NCI-H1436 (cell line): Measurements from ENCODE around the gene DPM3.
"Not testable (repeated sequence)": the region's sequence is repeated elsewhere in the genome, so short reads cannot be mapped to it uniquely, and the experiment has no call there.

Experiments
- DNase-seq: peaks from one replicate; lab custom pipeline; 2025; lab: John Stamatoyannopoulos, UW

The DPM3 gene

DNA sequence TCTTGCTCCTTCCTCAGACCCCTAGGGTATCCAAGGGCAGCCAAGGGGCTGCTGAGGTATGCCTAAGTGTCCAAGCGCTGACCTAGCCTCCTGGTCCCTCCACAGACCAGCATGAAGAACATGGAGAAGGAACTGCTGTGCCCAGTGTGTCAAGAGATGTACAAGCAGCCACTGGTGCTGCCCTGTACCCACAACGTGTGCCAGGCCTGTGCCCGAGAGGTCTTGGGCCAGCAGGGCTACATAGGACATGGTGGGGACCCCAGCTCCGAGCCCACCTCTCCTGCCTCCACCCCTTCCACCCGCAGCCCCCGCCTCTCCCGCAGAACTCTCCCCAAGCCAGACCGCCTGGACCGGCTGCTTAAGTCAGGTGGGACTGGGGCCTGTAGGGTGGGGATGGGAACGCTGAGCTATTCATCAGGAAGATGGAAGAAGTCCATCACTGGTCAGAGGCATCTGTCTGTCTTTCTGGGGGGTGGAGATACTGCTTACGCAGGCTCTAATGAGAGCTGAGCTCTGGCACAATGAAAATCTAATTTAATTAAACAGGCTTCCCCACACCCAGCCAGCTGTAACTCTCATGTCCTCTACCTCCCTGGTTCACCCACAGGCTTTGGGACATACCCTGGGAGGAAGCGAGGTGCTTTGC is 35.1 kb upstream of the DPM3 start:
- DNase-seq: no peak

DNA sequence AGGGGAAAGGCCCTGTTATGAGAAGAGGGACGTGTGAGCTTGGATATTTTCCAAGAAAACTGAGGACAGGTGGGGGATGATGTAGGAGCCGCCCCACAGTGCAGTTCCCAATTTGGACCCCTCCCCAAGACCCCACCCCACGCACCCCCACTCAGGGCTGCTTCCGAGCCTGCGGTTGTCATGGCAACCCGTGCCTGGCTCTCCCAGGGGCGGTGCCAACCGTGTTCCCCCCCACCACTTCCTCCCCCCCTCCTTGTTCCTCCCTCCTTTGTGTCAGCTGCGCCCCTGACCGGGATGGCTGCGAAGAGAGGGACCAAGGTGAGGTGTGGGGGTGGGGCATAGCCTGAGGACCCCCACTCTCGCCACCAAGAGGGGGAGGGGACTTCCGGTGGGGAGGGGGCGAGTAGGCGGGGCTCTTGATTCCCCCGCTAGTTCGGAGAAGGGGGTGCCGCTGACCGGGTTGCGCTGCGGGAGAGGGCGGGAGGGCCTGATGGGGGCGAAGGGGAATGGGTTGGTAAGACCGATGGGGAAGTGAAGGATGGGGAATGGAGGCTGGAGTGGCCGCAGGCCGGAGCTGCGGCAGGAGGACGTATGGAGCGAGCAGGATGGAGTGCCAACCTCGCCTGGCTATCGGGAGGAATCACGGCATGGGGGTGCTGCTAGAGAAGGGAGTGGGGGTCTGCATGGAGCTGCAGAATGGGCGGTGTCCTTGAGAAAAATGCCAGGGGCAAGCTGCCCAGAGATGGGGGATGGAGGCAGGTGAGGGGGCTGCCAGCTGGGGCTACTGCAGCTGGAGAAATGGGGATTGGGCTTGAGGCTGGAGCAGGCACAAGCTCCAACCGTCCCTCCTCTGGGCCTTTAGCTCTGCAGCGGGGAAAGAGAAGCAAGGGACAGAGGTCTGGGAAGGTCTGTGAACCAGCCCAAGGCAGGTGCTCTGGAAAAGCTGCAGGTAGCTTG is 34.3 kb upstream of the DPM3 start:
- DNase-seq: peak; percentile 76

DNA sequence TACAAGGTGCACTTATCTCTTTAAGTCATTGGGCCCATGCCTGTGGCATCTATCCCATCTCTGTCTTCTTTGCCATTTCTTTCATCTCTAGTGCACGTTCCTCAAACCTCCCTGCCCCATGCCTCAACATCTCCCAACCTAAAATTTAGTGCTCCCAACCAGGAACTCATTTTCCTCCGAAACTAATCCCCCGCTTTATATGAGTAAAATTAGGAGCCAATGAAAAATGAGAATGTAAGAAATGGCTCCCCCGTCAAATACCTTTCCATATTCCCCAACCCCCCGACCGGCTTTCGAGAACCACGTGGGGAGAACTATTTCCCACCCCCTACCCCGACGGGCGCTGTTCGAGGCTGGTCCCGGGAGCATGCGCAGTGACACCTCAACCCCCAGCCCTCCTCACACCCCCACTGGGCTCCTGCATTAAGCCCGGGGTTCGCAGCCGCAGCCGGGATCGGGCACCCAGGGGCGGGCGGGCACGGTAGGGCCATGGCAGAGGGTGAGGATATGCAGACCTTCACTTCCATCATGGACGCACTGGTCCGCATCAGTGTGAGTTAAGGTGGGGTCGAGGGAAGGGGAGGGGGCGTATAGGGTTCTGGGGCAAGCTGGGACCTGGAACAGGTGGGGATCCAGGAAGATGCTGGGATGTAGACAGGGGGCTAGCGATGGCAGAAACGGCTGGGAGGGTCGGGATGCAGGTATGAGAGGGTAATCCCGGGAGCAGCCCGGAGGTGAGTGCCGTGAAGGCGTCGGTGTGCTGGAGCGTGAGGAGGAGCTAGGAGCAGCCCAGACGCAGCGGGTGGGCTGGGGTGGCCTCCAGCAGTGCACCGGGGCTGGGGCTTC is 33.4 kb upstream of the DPM3 start, which contains the start of gene TRIM46:
Gene TRIM46 (plus strand): TSS at position 372 of the 846 bp plus-strand sequence. CDS start 118 bp downstream, at position 490.
- DNase-seq: peak; percentile 65

DNA sequence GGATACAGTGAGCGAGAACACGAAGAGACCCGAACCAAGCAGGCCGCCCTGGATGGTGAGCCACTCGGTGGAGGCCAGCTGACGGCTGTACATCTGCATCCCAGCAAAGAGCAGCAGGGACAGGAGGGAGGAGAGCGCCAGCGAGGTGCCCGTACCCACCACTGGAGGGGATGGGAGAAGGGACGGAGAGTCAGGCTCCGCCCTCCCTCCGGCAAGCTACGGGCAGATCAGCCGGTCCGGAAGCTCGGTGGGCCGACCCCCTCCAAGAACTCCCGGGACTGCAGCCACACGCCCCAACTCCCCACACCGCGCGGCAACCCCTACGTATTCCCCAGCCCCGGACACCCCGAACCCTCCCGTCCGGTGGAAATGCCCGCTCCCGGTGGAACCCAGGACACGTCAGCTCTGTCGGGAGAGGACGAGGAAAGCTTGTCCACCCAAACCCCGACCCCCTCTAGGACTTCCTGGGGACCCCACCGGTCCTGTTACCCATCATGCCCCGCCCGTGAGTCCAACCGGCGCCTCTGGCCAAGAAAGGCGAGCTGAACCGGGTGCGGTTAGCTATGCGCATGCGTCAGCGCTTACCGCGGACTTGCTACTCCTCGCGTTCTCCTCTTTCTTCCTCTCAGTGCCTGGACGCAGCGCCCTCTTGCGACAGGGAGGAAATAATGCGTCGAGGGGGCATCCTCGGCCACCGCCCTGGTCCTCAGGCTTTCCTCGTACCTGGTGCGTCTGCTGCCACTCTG is 32.6 kb upstream of the DPM3 start, which contains the start of gene KRTCAP2:
Gene KRTCAP2 (minus strand): TSS at position 573 of the 746 bp plus-strand sequence. CDS start 80 bp downstream, at position 493.
- peak; percentile 93 for DNase-seq

DNA sequence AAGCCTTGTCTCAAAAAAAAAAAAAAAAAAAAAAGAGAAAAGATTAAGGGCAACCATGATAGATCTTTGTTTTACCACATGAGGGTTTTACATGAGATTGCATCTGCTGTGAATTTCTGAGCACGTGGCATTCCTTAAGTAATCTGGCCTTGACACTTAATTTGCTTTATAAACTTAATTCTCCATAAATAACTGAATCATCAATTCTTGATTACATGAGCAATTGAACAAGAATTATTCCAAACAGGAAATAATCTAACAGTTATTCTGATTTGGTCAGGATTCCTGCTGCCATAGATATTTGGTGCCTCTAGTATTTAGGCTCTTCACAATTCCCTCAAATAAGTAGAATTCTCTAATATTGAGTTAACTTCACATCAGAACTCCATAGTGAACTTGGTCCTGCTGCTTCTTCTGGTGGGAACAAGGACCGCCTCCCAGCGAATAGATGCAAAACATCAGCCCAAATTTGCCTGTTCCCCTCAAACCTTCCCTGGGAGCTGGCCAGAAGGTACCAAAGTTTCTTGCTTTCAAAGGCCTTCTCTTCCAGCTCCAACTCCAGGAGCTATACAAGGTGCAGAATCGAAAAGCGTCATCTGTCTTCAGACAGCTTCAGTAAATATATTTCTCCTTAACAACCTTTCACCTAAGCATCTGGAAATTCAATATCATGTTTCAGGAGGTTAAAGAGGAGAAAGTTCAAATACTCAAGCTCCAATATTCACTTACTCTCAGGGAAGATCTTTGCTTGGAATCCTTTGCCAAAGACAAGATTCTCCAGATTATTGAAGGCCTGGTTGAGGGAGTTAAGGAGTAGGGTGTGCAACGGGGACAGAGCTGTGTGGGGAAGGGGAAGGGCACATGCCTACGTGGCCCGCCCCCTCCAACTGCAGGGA is 31.8 kb upstream of the DPM3 start:
- no peak for DNase-seq

DNA sequence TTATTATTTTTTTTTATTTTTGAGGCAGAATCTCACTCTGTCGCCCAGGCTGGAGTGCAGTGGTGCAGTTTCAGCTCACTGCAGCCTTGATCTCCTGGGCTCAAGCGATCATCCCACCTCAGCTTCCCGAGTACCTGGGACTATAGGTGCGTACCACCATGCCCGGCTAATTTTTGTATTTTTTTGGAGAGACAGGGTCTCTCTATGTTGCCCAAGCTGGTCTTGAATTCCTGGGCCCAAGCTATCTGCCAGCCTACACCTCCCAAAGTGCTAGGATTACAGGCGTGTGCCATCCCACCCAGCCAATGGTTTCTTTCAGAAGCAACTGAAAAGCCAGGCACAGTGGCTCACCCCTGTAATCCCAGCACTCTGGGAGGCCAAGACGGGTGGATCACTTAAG is 30.5 kb upstream of the DPM3 start:
- no peak for DNase-seq

DNA sequence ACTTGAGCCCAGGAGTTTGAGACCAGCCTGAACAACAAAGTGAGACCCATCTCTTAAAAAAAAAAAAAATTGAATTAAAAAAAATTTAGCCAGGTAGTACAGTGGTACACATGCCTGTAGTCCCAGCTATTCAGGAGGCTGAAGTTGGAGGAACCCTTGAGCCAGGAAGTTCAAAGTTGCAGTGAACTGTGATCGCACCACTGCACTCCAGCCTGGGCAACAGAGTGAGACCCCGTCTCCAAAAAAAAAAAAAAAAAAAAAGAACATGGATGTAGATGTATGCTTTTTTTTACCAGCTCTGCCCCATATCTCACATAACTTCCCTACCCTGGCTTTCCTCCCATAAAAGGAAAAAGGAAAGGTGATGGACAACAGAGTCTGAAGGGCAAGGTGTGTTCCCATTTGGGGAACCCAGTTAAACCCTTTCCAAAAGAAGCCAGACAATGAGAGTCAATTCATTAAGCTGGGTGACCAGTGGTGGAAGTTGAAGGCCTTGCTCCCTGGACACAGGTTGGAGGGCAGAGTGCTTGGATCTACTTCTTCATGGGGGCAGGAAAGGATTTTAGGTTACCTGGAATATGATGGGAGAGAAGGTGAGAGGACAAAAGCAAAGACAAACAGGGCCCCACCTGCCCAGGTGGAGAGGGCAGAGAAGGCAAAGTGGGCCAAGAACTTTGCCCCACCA is 29.9 kb upstream of the DPM3 start:
- DNase-seq: no peak

DNA sequence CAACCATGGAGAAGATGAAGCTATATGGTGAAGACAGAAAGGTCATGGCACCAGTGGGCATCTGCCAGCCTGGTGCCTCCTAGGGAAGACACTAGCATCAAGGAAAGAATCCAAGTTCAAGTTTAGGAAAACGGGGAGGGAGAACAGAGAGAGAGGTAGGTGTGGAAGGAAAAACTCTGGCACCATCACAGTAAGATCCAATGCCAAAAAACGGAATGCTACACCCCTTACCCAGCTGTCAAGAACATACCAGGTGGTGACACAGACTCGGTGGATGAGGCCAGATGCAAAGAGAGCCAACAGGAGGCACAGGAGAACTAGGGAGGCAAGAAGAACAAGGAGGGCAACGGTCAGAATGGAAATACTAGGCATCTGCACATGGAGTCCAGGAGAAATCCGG is 29.2 kb upstream of the DPM3 start:
- no peak for DNase-seq

DNA sequence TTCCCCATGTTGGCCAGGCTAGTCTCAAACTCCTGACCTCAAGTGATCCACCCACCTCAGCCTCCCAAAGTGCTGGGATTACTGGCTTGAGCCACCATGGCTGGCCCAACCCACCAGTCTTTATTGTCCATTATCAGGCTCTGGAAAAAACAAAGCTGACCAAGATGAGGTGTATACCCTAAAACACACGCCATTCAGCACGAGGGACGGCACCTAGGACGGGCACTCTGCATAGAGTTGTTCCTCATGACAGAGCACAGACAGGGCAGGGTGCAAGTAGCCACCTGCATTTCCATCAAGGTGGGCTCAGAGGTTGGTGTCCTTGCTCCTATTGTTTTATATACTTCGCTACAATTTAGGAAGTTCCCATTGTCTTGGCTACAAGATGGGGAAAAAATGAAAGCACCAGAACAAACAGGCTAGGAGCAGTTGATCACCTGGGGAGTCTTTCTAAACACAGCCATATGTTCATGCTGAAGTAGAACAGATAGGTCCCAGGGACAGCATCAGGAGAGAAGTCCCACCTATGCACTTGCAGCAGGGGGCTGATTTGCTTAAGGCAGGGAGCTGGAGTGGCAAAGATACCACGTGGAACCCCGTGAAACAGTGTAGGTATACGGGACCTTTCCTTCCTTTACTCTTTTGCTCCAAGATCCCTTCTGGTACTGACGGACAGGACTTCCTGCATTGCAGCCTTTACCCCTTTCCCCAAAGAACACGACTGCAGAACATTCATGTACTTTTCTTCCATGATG is 28.3 kb upstream of the DPM3 start:
- DNase-seq: no peak

DNA sequence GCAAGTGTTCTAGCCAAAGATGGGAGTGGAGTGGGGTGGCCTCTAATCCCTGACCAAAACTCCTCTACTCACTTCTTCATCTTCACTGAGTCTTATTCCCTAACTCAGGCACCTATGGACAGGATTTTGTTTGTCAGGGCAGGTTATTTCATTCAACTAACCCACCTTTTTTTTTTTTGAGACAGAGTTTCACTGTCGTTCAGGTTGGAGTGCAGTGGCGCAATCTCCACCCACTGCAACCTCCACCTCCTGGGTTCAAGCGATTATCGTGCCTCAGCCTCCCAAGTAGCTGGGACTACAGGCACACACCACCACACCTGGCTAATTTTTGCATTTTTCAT is 27.7 kb upstream of the DPM3 start:
- DNase-seq: not testable (repeated sequence)

DNA sequence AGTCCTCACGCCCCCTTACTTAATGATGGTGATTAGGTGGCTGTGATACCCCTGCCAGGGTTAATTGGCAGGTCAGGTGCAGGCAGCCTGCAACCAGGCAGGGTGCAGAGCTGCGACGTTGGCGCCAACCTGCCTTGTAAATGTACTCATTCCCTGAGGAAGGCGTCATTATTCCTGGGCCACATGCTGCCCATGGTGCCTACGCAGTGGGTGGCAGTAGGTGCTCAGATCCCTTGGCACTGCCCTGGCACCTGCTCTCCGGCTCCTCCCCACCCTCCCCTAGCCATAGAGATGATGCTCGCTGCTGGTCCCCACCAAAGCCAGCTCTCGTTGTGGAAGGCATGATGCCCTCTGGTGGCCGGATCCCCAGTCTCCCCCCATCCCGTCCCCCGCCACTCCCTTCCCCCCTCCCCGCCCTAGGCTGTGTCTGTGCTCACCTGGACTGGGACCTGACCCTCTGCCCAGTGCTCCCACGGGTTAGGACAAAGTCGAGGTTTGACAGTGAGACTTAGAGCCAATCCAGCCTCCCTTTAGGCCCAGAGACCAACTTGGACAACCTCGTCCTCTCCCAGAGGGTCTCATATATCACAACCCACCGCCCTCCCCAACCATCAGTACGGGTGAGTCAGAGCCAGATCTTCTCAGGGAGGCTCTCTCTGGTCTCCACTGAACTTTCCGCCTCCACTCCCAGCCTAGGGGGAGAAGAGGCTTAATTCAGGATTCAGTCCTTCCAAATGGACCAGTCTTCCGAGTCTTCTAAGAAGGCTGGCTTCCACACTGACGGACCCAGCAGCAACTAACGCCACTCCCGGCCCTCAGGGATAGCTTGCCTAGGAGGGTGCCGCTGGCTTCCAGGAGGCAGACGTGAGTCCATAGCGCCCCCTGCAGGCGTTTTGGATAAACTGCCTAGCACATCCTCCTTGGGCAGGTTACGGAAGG is 27.1 kb upstream of the DPM3 start:
- peak; percentile 85 for DNase-seq

DNA sequence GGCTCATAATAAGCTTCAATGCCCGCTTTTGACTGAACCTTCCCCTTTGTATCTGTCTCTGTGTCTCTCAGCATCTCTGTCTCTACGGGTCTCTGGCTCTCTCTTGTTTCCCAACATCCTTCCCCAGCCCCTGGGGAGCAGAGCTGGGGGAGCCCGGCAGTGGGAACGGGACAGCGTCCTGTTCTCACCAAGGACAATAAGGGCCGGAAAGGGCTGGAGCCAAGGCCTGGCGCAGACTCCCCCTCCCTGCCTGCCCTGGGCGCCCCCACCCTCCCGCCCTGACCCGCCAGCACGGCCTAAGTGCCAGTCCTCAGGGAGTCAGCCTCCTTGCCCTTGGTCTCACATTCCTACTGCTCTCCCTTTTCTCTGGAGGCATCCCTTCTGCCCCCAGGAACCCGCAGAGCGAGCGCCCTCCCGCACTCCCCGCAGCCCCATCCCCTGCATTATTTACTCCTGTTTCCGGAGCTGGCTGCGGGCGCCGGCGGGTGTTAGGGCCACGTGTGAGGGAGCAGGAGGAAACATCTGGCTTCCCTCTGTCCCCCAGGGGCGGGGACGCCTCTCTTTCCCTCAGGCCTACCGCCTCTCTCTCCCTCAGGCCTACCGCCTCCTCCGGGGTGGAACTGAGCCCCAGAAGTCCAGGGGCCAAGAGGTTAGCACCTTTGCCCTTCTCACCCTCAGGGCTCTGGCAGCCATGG is 26.3 kb upstream of the DPM3 start:
- DNase-seq: peak; percentile 14

DNA sequence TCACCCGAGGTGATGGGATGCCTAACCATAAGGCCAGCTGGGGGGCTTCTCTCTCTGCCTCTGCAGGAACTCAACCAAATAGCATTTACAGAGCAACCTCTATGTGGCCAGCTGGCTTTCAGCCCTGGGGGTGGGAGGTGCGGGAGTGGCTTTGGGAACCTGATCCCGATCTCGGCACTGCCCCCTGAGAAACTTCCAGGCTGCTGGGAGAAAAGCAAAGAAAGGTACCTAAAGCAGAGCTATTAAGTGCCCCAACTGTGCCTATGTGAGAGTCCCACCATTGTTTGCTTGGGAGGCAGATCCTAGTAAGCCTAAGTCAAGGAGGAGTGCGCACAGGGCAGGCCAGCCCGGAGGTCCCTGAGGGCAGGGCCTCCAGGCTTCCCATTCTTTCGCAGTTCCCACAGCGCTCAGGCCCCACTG is 25.7 kb upstream of the DPM3 start:
- DNase-seq: no peak

DNA sequence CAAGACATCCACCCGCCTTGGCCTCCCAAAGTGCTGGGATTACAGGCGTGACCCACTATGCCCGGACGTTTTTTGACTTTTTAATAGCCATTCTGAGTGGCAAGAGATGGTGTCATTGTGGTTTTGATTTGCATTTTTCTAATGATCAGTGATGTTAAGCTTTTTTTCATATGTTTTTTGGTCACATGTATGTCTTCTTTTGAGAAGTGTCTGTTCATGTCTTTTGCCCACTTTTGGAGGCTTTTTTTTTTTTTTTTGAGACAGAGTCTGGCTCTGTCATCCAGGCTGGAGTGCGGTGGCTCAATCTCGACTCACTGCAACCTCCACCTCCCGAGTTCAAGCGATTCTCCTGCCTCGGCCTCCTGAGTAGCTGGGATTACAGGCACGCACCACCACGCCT is 24.3 kb upstream of the DPM3 start:
- DNase-seq: not testable (repeated sequence)

DNA sequence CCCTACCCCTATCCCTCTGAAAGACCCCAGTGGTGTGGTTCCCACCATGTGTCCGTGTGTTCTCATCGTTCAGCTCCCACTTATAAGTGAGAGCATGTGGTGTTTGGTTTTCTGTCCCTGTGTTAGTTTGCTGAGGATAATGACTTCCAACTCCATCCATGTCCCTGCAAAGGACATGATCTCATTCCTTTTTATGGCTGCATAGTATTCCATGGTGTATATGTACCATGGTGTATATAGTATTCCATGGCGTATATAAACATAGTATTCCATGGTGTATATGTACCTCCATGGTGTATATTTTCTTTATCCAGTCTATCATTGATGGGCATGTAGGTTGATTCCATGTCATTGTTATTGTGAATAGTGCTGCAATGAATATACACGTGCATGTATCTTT is 23.5 kb upstream of the DPM3 start:
- not testable (repeated sequence) for DNase-seq

DNA sequence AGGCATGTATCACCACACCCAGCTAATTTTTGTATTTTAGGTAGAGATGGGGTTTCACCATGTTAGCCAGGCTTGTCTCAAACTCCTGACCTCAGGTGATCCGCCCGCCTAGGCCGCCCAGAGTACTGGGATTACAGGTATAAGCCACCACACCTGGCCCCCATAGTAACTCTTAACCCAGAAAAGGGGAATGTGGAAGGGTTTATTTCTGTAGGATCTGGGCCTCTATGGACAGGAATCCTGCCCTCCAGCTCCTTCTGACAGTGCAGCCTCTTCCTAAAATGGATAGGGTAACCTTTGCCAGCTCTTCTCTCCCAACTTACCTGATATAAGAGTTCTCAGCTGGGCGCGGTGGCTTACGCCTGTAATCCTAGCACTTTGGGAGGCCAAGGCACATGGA is 22.3 kb upstream of the DPM3 start:
- DNase-seq: not testable (repeated sequence)

DNA sequence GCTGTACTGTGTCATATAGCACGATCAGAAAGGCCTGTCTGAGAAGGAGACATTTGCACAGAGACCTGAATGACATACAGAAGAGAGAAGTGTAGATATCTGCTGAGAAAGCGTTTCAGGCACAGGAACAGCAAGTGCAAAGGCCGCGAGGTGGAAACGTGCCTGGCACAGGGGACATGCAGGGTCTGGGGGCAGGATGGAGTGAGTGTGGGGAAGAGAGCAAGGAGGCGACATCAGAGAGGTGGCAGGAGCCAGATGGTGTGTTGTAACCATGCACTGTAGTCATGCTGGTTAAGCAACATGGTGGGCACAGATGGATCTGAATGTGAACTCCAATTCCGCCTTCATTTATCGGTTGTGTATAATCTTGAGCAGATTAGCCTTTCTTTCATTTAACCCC is 19.8 kb upstream of the DPM3 start:
- no peak for DNase-seq
